Common myeloid progenitor, CD34-positive (primary cell): ENCODE measurements around the gene RGS3.

Experiments
- CTCF ChIA-PET: fragments of 350-600 bp; sonication (Branson Sonifier 250); formaldehyde crosslinking; loops from one replicate; lab custom pipeline; 2021; ENCODE audit warnings: antibody characterized with exemption; lab: Charles Lee
- POLR2A ChIA-PET: fragments of 350-600 bp; sonication (Branson Sonifier 250); formaldehyde crosslinking; loops from one replicate; lab custom pipeline; 2021; ENCODE audit warnings: antibody characterized with exemption; lab: Charles Lee
- DNase-seq, 3 donors: peaks; one replicate each; pipeline versions ENCODE4 v3.0.0 to v3.0.0-alpha.2; 2013
- H3K27ac ChIP-seq, 2 experiments: 1 replicate in 1 of 2; 2 replicates in 1 of 2; pipeline ENCODE4 v1.7.0; 2013; ENCODE audit warnings: inconsistent platforms in 2 of 2, low read length in 2 of 2, mild to moderate bottlenecking in 2 of 2, low read depth in 1 of 2, moderate library complexity in 1 of 2; ENCODE audit not compliant: severe bottlenecking in 2 of 2, insufficient read depth in 1 of 2, poor library complexity in 1 of 2
- H3K27me3 ChIP-seq, 5 experiments: replicated peaks in 2 of 5; 1 replicate in 3 of 5; 2 replicates in 2 of 5; pipeline versions ENCODE4 v1.6.1 to v1.7.0; 2013; ENCODE audit warnings: low read length in 4 of 5, mild to moderate bottlenecking in 2 of 5, moderate library complexity in 2 of 5, inconsistent platforms in 1 of 5; ENCODE audit not compliant: insufficient read depth in 5 of 5, control insufficient read depth in 4 of 5
- H3K36me3 ChIP-seq, 4 experiments: 1 replicate in 2 of 4; 2 replicates in 2 of 4; pipeline versions ENCODE4 v1.6.1 to v1.7.0; 2013; ENCODE audit warnings: low read length in 3 of 4, control low read depth in 1 of 4, mild to moderate bottlenecking in 1 of 4; ENCODE audit not compliant: control insufficient read depth in 4 of 4, insufficient read depth in 4 of 4
- H3K4me1 ChIP-seq, 4 experiments: 1 replicate in 3 of 4; 2 replicates in 1 of 4; pipeline versions ENCODE4 v1.6.1 to v1.7.1; 2013; ENCODE audit warnings: low read length in 3 of 4, mild to moderate bottlenecking in 3 of 4, control low read depth in 1 of 4, inconsistent platforms in 1 of 4, moderate library complexity in 1 of 4; ENCODE audit not compliant: control insufficient read depth in 4 of 4, insufficient read depth in 4 of 4; ENCODE audit errors: control extremely low read depth in 1 of 4
- H3K4me3 ChIP-seq, 7 experiments: 1 replicate in 4 of 7; 2 replicates in 3 of 7; pipeline versions ENCODE4 v1.5.1 to v1.7.0; 2013; ENCODE audit warnings: mild to moderate bottlenecking in 7 of 7, low read length in 6 of 7, moderate library complexity in 6 of 7, inconsistent platforms in 2 of 7, low read depth in 2 of 7, control low read depth in 1 of 7; ENCODE audit not compliant: insufficient read depth in 4 of 7, control insufficient read depth in 1 of 7; ENCODE audit errors: extremely low read depth in 1 of 7
- H3K9me3 ChIP-seq, 5 experiments: 1 replicate in 4 of 5; 2 replicates in 1 of 5; pipeline versions ENCODE4 v1.6.1 to v1.7.1; 2013; ENCODE audit warnings: low read length in 4 of 5, mild to moderate bottlenecking in 2 of 5, inconsistent platforms in 1 of 5, low read depth in 1 of 5, moderate library complexity in 1 of 5; ENCODE audit not compliant: control insufficient read depth in 4 of 5, insufficient read depth in 2 of 5; ENCODE audit errors: control extremely low read depth in 1 of 5
- WGBS: methylation state at CpG from one replicate; pipeline ENCODE4 v1.1.5; 2013; ENCODE audit not compliant: insufficient coverage; 5-methylcytosine and 5-hydroxymethylcytosine counted together

The RGS3 gene

DNA sequence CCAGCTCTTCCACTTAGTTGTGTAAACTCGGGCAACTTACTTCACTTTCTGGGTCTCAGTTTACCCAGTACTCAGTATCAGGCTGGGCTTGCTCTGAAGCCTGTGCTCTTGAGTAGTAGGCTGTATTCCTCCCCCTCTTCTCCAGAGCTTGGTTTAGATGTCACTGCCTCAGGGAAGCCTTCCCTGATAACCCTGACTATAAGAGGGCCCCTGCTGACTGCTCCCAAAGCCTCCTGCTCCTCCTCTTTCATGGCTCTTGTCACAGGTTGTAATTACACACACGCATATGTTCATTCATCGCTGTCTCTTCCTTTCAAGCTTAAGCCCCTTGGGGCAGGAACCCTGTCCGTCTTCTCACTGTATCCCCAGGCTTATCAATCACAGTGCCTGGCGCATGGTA, 140.2 kb downstream of the RGS3 start:
- no peak for DNase-seq
- ChIA-PET POLR2A (no interaction called here), CTCF (interaction anchor here (1.3 to 5.5 kb wide), 8 partner anchors 8 to 158 kb away, joined by 3 to 51 read pairs (median 6); no protein-coding TSS in a partner anchor)
- Histone ChIP-seq H3K4me1 (peaks cover 0 to 22% (median 3%) of the 10 kb centered on the region in 4 experiments), H3K4me3 (no peak overlapping the region), H3K36me3 (no peaks in the 10 kb centered on the region), H3K27me3 (no peaks in the 10 kb centered on the region), H3K27ac (no peak overlapping the region), H3K9me3 (no peaks in the 10 kb centered on the region)
- WGBS: 100% methylated on average over 2 of the region's 5 CpGs

DNA sequence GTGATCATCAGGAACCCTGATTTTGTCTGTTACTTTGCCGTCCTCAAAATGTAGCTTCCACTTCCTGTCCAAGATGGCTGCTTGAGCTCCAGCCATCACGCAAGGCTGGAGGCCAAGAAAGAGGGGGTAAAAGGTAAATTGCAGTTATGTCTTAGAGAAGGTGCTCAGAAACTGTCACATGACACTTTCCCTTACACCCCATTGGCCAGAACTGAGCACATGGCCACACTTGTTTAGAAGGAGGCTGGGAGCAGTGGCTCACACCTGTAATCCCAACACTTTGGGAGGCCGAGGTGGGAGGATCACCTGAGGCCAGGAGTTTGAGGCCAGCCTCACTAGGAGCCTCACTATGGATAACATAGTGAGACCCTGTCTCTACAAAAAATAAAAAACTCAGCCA, 140.9 kb downstream of the RGS3 start:
- ChIA-PET POLR2A (no interaction called here), CTCF (interaction anchor here (1.2 to 5.5 kb wide), 6 partner anchors 12 to 158 kb away, joined by 4 to 51 read pairs (median 6); no protein-coding TSS in a partner anchor)
- no peak overlapping the region for H3K4me3 ChIP-seq
- H3K4me1 ChIP-seq: peaks cover 0 to 22% (median 3%) of the 10 kb centered on the region in 4 experiments
- H3K27ac ChIP-seq: no peak overlapping the region
- H3K9me3 ChIP-seq: no peaks in the 10 kb centered on the region
- H3K27me3 ChIP-seq: no peaks in the 10 kb centered on the region
- WGBS: 100% methylated on average over 2 of the region's 3 CpGs
- no peak for DNase-seq
- H3K36me3 ChIP-seq: no peaks in the 10 kb centered on the region

DNA sequence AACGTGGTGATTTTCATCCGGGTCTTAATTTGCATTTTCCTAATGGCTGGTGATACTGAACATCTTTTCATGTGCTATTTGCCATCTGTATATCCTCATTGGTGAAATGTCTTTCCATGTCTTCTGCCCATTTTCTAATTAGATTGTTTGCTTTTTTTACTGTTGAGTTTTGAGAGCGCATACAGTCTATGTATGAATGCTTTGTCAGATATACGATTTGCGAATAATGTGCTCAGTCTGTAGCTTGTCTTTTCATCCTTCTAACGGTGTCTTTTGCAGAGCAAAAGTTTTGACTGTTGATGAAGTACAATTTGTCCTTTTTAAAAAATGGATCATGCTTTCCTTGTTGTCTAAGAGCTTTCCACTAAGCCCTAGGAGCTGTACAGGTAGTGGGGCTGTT, 143.0 kb downstream of the RGS3 start:
- Histone ChIP-seq H3K4me3 (no peak overlapping the region), H3K27me3 (no peaks in the 10 kb centered on the region), H3K27ac (no peak overlapping the region), H3K9me3 (no peaks in the 10 kb centered on the region), H3K4me1 (peaks cover 0 to 11% (median 3%) of the 10 kb centered on the region in 4 experiments), H3K36me3 (no peaks in the 10 kb centered on the region)
- POLR2A ChIA-PET: no interaction called here
- WGBS: 96% methylated on average over 6 of the region's 6 CpGs
- no peak for DNase-seq
- CTCF ChIA-PET: interaction anchor here (1.3 to 1.8 kb wide), 3 partner anchors 8 to 49 kb away, joined by 3 to 12 read pairs (median 5); no protein-coding TSS in a partner anchor

DNA sequence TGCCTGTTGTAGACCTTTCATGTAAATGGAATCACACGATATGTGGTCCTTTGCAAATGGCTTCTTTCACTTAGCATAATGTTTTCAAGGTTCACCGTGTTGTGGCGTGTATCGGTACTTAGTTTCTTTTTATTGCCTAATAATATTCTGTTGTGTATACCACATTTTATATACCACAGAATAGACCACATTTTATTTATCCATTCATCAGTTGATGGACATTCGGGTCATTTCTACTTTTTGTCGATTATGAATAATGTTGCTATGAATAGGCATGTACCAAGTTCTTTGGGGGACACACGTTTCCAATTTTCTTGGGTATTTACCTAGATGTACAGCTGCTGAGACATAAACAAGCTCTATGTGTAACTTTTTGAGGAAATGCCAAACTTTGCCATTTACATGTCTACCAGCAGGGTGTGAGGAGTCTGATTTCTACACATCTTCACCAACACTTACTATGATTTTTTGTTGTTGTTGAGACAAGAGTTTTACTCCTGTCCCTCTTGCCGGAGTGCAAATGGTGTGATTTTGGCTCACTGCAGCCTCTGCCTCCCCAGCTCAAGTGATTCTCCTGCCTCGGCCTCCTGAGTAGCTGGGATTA, 144.7 kb downstream of the RGS3 start:
- ChIA-PET POLR2A (no interaction called here), CTCF (interaction anchor here (1.8 kb wide), 1 partner anchor 47 kb away, joined by 5 read pairs; no protein-coding TSS in a partner anchor)
- Histone ChIP-seq H3K27ac (no peak overlapping the region), H3K4me1 (no peaks in the 10 kb centered on the region), H3K9me3 (no peaks in the 10 kb centered on the region), H3K27me3 (no peaks in the 10 kb centered on the region), H3K36me3 (no peaks in the 10 kb centered on the region), H3K4me3 (no peak overlapping the region)
- WGBS: 94% methylated on average over 3 of the region's 9 CpGs
- no peak for DNase-seq

DNA sequence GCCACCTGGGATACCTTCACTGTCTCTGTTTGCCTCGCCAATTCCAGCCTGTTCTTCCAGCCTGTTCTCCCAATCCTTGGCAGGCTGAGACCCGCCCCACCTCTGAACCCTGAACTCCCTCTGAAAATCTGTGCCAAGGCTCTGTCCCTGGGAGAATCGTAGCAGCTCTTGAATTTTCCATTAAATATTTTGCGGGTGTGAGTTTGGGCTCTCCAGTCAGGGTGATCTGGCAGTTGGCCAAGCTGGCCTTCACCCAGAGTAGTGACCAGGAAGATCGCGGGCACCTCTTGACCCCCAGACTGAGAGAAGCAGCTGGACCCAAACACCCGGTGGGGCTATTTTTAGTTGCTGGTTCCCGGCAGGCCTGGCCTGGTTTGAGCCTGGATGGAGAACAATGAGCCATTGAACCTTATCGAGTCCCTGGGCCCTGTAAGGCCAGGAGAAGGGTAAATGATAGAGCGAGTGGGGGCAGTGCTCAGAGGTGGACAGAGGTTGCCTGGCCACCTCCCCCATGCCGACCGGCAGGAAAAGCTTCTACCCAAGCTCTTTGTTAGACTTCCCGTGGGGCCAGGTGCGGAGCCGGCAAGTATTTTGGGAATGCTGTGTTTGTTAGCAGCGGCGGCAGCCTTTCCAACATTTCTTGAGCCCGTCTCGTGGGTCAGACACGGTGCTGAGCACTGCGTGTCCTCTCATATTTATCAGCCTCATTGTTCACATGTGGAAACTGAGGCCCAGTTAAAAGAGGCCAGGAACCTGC, 146.2 kb downstream of the RGS3 start:
- no peaks in the 10 kb centered on the region for H3K36me3 ChIP-seq
- CTCF ChIA-PET: no interaction called here
- no peak overlapping the region for H3K4me3 ChIP-seq
- no peak overlapping the region for H3K27ac ChIP-seq
- DNase-seq: no peak
- POLR2A ChIA-PET: no interaction called here
- H3K9me3 ChIP-seq: no peaks in the 10 kb centered on the region
- 96% methylated on average over 18 of the region's 21 CpGs for WGBS
- H3K27me3 ChIP-seq: no peaks in the 10 kb centered on the region
- no peaks in the 10 kb centered on the region for H3K4me1 ChIP-seq

DNA sequence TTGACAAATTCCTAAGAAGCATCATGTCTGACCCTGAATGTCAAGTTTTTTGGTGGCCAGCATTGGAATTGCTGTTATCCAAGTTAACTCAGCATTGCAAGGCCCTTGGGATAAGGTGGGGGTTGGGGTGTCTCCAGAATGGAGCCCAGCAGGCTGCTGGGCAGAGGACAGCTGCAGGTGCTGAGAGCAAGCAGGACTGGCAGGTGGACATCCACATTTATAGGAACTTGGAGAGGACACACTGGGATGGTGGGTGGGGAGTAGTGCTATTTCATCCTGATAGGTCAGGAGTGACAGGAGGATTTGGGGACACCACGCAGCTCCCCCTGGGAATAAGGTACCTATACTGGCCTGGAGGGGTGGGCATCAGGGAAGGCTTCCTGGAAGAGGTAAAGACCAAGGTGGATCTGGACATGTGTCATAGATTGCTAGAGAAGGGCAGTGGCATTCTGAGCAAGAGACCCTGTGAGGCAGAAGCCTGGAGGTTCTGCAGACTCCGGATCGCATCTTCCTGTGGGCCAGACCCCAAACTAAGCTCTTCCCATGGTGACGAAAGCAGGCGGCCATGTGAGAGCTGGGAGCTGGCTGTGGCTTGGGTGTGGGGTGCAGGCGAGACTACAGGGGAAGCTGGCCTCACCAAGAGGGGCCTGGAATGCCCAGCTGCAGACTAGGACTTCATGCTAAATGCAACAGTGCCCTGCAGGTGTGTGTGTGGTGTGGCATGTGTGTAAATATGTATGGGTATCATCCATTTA, 148.1 kb downstream of the RGS3 start:
- ChIA-PET CTCF (interaction anchor here (1.3 kb wide), 1 partner anchor 9 kb away, joined by 4 read pairs; no protein-coding TSS in a partner anchor), POLR2A (no interaction called here)
- Histone ChIP-seq H3K9me3 (no peaks in the 10 kb centered on the region), H3K4me1 (peaks cover 0 to 9% (median 6%) of the 10 kb centered on the region in 4 experiments), H3K4me3 (no peak overlapping the region), H3K36me3 (no peaks in the 10 kb centered on the region), H3K27ac (no peak overlapping the region), H3K27me3 (no peaks in the 10 kb centered on the region)
- WGBS: 98% methylated on average over 6 of the region's 6 CpGs
- DNase-seq: no peak
